ENCODE results near the gene MYO10. TPM values are rescaled to one million over a fixed set of nuclear protein-coding genes. Genes with fewer than 3 reads are reported as not detected.
"Not testable (repeated sequence)": the region's sequence is repeated elsewhere in the genome, so short reads cannot be mapped to it uniquely, and the experiment has no call there.

The MYO10 gene
- 50.1 to 56.7 TPM (median 51.9 TPM) in 3 replicates for total RNA-seq

GRCh38 chr5:16936150-16936988, at the start of gene MYO10:
Gene MYO10 (minus strand): TSS chr5:16936288. CDS start chr5:16935808, 480 bp downstream.
- TF ChIP-seq, protein P1, sequence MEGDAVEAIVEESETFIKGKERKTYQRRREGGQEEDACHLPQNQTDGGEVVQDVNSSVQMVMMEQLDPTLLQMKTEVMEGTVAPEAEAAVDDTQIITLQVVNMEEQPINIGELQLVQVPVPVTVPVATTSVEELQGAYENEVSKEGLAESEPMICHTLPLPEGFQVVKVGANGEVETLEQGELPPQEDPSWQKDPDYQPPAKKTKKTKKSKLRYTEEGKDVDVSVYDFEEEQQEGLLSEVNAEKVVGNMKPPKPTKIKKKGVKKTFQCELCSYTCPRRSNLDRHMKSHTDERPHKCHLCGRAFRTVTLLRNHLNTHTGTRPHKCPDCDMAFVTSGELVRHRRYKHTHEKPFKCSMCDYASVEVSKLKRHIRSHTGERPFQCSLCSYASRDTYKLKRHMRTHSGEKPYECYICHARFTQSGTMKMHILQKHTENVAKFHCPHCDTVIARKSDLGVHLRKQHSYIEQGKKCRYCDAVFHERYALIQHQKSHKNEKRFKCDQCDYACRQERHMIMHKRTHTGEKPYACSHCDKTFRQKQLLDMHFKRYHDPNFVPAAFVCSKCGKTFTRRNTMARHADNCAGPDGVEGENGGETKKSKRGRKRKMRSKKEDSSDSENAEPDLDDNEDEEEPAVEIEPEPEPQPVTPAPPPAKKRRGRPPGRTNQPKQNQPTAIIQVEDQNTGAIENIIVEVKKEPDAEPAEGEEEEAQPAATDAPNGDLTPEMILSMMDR (IDR thresholded peaks at IDR 0.05; ENCODE audit: unreplicated experiment): no peak
- Mint-ChIP-seq H3K27me3 (ENCODE audit: low read depth) (peaks cover 33% of the 10 kb centered on the region), H3K9me3 (no peaks in the 10 kb centered on the region), H3K4me1 (peaks cover 41% of the 10 kb centered on the region), H3K27ac (peak within 1 kb of the TSS; percentile 90), H3K4me3 (peak within 1 kb of the TSS; percentile 96), H3K36me3 (no peaks in the 10 kb centered on the region)
- peak; percentile 92 for DNase-seq (ENCODE audit: low spot score in 2 of 2, unreplicated experiment in 2 of 2)

DNA sequence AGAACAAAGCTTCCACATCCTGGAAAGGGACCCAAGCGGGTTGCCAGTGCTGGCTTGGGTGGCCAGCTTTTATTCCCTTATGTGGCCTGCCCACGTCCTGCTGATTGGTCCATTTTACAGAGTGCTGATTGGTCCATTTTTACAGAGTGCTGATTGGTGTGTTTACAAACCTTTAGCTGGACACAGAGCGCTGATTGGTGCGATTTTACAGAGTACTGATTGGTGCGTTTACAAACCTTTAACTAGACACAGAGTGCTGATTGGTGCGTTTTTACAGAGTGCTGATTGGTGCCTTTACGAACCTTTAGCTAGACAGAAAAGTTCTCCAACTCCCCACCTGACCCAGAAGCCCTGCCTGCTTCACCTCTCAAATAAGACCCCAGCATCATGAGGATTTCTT, 49.2 kb upstream of the MYO10 start:
- not testable (repeated sequence) for H3K9me3 Mint-ChIP-seq; H3K36me3 Mint-ChIP-seq; H3K27ac Mint-ChIP-seq; H3K4me1 Mint-ChIP-seq; H3K27me3 Mint-ChIP-seq (ENCODE audit: low read depth); DNase-seq (ENCODE audit: low spot score in 2 of 2, unreplicated experiment in 2 of 2); H3K4me3 Mint-ChIP-seq

DNA sequence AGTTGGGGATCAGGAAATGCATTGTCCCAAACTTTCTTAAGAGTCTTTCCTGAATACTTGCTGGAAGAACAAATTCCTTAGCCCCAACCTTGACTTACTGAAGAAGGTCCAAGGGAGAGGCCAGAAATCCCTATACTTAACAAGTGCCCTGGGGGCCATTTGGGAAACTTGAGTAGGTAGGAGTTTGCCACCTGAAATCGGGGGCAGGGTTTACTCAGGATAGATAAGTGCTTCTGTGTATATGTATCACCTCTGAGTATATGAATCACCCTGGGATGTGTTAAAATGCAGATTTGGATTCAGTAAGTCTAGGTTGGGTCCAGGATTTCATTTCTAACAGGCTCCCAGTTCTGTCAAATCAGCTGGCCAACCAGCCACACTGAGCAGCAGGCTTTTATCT, 47.9 kb upstream of the MYO10 start:
- Mint-ChIP-seq H3K36me3 (no peaks in the 10 kb centered on the region), H3K9me3 (peaks cover 4% of the 10 kb centered on the region), H3K4me1 (no peaks in the 10 kb centered on the region), H3K4me3 (no peak overlapping the region), H3K27ac (no peak overlapping the region), H3K27me3 (ENCODE audit: low read depth) (no peaks in the 10 kb centered on the region)
- TF ChIP-seq, protein P1 (IDR thresholded peaks at IDR 0.05; ENCODE audit: unreplicated experiment): no peak
- DNase-seq (ENCODE audit: low spot score in 2 of 2, unreplicated experiment in 2 of 2): no peak

DNA sequence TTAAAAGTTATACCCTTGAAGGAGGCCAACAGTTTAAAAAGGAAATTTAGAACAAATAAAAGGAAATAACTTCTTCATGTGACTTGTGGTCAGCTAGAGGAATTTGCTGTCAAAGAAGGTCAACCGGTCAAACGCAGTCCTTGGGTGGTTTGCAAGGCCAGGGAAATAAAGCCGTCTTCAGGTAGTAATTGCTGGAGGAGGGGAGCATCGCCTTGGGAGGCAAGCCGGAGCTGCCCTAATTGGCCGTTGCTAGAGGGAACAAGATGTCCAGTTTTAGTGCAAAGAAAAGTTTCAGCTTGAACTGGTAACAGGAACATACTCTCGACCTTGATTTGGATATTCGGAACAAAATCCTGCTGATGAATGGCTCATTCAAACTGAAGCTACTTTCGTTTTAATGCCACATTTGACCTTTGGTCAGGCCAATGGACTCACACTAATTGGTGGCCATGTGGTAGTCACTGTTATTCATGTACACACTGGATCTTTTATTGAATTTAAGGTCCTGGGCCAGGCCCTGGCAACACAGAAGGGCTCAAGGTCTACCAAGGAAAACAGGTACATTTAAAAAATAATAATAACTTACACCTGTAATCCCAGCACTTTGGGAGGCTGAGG, 47.0 kb upstream of the MYO10 start:
- TF ChIP-seq, protein P1 (IDR thresholded peaks at IDR 0.05; ENCODE audit: unreplicated experiment): no peak
- Mint-ChIP-seq H3K9me3 (peaks cover 4% of the 10 kb centered on the region), H3K36me3 (no peaks in the 10 kb centered on the region), H3K27ac (no peak overlapping the region), H3K27me3 (ENCODE audit: low read depth) (no peaks in the 10 kb centered on the region), H3K4me1 (no peaks in the 10 kb centered on the region), H3K4me3 (no peak overlapping the region)
- no peak for DNase-seq (ENCODE audit: low spot score in 2 of 2, unreplicated experiment in 2 of 2)

DNA sequence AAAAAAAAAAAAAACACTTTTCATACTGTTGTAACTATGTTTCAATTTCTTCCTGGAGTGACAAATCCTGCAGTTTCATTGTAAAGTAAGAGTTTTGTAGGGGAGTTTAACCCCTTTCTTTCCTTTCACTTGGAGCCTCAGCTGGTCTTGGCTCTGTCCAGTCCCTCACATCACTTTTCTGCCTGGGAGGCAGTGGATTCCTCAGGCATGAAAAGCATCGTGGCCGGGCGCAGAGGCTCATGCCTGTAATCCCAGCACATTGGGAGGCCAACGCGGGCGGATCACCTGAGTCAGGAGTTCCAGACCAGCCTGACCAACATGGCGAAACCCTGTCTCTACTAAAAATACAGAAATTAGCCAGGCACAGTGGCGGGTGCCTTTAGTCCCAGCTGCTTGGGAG, 45.6 kb upstream of the MYO10 start:
- no peaks in the 10 kb centered on the region for H3K36me3 Mint-ChIP-seq
- TF ChIP-seq, protein P1 (IDR thresholded peaks at IDR 0.05; ENCODE audit: unreplicated experiment): no peak
- no peak overlapping the region for H3K27ac Mint-ChIP-seq
- peaks cover 4% of the 10 kb centered on the region for H3K9me3 Mint-ChIP-seq
- no peak overlapping the region for H3K4me3 Mint-ChIP-seq
- DNase-seq (ENCODE audit: low spot score in 2 of 2, unreplicated experiment in 2 of 2): no peak
- H3K27me3 Mint-ChIP-seq (ENCODE audit: low read depth): no peaks in the 10 kb centered on the region
- no peaks in the 10 kb centered on the region for H3K4me1 Mint-ChIP-seq

DNA sequence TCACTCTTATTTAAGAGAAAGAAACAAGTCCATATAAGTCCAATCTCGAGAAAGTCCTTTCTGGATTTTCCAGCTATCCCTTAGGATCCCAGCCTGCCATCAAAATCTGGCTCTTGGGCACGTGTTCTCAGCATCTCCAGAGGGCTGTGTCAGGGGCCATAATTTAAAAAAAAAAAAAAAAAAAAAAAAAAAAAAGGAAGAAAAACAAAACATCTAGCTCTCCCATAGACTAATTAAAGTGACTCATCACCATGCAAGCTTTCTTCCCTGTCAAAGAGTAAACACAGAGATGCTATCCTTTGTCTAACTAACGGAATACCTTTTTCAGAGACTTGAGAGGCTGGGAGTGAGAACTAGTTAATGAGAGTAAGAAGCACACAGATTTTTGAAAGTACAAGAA, 44.9 kb upstream of the MYO10 start:
- Mint-ChIP-seq H3K36me3 (no peaks in the 10 kb centered on the region), H3K27ac (no peak overlapping the region), H3K4me1 (no peaks in the 10 kb centered on the region), H3K27me3 (ENCODE audit: low read depth) (no peaks in the 10 kb centered on the region), H3K4me3 (no peak overlapping the region), H3K9me3 (peaks cover 4% of the 10 kb centered on the region)
- no peak for DNase-seq (ENCODE audit: low spot score in 2 of 2, unreplicated experiment in 2 of 2)
- TF ChIP-seq, protein P1 (IDR thresholded peaks at IDR 0.05; ENCODE audit: unreplicated experiment): no peak
